GM21515 (cell line): ENCODE measurements around the gene MFF.
"Not testable (repeated sequence)": the region's sequence is repeated elsewhere in the genome, so short reads cannot be mapped to it uniquely, and the experiment has no call there.

Experiments used
- ATAC-seq: cut with Tn5 transposase; IDR thresholded peaks from one replicate; pipeline ENCODE4 v1.9.1; 2021; ENCODE audit not compliant: unreplicated experiment

The MFF gene

GRCh38 chr2:227376656-227377396 lies 51.8 kb downstream of the MFF start:
- ATAC-seq: no peak

- ATAC-seq: no peak
These were observed 52.7 kb downstream of the MFF start for GRCh38 chr2:227377467-227378351.

GRCh38 chr2:227378371-227378782 lies 53.3 kb downstream of the MFF start:
- no peak for ATAC-seq

DNA sequence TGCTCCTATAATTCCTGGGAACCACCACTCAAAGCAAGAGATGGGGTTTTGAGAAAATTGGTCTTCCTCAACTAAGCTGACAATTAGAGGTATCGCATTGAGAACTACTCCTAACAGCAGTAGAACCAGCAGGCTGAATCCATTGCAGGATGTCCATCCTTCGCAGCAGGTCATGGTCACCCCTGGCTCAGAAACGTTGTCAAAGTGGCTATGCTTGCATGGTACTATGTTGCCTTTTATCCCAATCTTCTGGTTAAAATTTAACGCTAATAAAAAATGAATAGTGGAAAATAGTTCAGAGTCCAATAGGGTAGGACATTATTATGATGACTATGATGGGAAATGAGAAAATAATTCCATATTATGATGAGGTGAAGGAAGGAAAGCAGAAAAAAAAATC lies 54.0 kb downstream of the MFF start, which contains the start of gene TM4SF20:
Gene TM4SF20, minus strand, starts transcription at position 212 of the 400 bp plus-strand sequence. Its CDS starts 38 bp downstream, at position 174.
- no peak for ATAC-seq

GRCh38 chr2:227382241-227382835 lies 57.3 kb downstream of the MFF start:
- not testable (repeated sequence) for ATAC-seq

DNA sequence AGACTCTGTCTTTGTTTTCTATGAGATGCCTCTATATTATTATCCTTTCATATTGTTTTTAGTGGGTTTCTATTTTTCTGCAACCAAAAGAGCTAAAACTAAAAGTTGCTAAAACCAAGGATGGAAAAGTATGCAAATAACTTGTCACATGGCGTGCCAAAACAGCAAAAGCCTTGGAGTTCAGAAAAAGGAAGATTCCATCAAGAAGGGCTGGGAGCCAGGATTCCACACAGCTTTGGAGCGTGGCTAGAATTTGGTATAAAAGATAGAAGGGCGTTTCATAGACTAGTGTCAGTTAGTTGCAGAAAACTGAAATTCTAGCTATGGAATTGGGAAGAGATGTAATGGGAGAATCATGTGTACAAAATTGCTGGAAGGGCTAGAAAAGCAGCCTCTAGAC lies 58.6 kb downstream of the MFF start:
- ATAC-seq: no peak

DNA sequence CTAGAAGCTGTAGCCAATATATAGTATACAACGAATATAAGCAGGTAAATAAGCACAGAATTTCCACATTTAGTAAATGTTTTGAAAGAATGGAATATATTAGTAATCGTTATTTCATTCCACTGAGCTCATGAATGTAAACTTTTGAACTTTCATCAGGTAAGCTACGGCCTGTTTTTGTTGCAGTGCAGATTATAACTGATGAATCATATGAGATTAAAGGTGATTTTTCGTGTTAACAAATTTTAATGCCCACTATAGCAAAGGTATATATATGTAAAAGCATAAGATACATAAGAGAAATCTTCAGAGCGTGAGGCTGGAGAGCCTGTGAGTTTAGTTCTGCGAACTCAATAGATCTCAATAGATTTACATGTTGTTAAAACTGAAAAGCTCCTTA lies 61.6 kb downstream of the MFF start:
- ATAC-seq: no peak

- ATAC-seq: not testable (repeated sequence)
These were observed 62.5 kb downstream of the MFF start, which contains the start of gene SCYGR1 for GRCh38 chr2:227387583-227387982. Gene SCYGR1 (minus strand): TSS chr2:227387949. CDS start chr2:227387949, 0 bp downstream.

GRCh38 chr2:227388537-227389011 lies 63.5 kb downstream of the MFF start:
- no peak for ATAC-seq

DNA sequence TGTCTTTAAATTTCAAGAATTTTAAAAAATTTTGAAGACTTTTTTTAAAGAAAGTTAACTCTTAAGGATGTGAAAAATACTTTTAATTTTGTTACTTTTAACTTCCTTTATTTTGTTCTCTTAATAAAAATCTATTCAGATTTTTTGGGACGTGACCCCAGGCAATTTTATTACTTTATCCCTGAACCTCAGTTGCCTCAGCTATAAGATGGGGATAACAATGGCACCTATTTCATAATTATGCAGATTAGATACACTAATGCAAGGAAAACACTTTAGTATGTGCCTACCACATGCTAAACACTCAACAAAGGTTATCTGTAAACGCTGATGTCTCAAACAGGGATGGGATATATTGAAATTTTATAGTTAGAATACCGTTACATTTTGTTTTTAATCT lies 64.2 kb downstream of the MFF start:
- no peak for ATAC-seq

DNA sequence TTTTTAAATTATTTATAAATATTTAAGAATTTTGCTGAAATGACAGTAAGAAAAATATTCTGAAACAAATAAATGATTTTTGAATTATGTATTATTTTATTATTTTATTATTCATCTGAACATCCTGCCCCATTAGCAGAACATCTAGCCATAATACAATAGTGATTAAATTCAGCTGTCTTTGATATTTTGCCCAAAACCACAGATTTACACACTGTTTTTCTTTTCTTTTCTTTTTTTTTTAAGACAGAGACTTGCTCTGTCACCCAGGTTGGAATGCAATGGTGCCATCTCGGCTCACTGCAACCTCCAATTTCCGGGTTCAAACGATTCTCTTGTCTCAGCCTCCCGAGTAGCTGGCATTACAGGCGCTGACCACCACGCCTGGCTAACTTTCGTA lies 64.6 kb downstream of the MFF start:
- no peak for ATAC-seq

DNA sequence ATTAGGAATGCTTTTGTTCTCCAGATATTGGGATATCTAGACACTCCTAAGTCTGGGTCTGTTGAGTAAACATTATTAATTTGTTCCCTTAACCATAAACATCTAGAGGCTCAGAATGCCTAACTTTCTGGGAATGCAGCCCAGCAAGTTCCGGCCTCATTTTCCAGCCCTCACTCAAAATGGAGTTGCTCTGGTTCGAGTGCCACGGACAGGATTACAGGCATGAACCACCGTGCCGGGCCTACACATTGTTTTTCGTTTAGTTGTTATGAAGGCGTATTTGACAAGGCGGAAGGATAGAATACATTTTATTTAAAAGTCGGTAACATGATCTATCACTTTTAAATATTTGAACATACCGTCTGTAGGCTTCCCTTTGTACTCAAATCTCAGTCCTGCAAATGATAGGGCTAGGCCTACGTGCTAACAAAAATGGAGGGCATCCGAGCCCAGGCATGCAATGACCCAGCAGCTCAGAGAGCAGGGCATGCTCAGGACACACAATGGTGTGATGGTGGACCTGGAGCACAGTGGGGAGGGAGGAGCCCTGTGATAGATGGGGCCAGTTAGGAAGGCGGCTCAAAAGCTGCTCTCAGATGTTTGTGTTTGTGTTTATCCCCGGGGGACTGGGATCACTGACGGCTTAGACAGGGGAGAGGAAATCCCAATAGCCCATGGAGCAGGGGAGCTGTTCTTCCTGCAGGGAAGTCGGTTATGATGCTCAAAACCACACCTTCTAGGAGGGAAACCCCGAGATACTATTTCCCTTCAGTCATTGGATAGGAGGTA lies 65.6 kb downstream of the MFF start:
- no peak for ATAC-seq

GRCh38 chr2:227394401-227394800 lies 69.3 kb downstream of the MFF start:
- ATAC-seq: no peak

DNA sequence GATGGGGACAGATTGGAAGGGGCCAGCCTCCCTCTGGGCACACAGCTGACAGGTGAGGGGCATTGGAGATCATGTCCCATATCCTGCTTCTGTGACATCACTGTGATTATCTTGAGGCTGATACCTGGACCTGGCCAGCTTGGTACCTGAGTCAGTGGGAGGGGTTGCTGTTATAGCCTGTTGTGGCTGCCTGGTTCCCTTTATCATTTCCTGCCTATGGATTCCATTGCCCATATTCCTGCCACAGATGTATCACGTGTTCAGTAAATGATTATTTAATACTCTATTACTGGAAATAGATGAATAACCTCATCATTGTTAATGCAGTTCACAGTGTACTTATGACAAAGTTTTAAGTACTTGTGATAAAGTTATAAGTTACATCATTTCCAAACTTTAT lies 70.5 kb downstream of the MFF start:
- no peak for ATAC-seq

GRCh38 chr2:227397562-227397961 lies 72.5 kb downstream of the MFF start:
- ATAC-seq: no peak

DNA sequence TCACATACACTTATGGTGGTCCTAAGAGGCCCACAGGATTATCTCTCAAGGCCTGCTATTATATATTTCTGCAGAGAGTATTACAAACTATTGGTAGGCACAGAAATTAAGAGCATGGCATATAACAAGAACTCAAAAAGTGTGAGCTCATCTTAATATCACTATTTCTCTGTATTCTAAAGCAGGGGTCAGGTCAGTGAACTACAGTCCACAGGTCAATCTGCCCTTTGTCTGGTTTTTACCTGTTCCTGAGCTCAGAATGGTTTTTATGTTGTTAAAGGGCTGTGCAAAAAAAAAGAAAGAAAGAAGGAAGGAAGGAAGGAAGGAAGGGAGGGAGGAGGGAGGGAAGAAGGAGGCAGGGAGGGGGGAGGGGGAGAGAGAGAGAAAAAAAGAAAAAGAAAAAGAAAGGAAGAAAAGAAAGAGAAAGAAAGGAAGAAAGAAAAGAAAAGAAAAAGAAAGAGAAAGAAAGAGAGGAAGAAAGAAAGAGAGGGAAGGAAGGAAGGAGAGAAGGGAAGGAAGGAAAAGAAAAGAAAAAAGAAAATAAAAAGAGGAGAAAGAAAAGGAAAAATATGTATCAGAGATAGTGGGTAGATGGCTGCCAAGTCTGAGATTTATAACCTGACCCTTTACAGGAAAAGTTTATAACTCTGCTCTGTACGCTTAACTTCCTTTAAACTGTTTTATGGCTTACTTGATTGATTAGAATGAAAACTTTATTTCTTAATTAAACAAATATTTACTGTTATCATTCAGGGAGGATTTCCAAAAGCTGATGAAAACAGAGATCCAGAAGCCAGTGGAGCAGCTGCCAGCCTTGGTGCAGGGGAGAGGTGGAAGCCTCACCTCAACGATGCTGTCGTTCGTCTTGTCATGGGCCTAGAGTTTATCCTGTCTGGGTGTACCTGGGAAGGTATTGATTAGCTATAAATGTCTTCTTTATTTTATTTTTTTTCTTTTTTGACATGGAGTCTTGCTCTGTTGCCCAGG lies 73.9 kb downstream of the MFF start:
- no peak for ATAC-seq

DNA sequence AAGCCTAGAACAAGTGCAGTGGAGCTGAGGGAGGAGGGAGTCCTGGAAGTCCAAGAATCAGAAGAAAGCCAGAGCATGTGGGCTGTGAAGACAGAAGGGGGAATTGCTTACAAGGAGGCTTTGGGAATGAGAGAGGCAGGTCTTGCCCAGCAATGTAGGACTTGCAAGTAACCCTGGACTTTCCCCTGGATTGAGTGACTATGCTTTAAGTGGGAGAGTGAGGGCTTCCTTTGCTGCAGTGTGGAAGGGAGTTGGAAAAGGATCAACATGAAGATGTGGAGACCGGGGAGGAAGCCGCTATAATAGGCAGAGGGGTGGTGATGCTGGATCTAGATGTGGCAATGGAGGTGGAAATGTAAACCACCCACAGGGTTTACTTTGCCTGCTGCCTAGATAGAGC lies 76.5 kb downstream of the MFF start:
- ATAC-seq: no peak

DNA sequence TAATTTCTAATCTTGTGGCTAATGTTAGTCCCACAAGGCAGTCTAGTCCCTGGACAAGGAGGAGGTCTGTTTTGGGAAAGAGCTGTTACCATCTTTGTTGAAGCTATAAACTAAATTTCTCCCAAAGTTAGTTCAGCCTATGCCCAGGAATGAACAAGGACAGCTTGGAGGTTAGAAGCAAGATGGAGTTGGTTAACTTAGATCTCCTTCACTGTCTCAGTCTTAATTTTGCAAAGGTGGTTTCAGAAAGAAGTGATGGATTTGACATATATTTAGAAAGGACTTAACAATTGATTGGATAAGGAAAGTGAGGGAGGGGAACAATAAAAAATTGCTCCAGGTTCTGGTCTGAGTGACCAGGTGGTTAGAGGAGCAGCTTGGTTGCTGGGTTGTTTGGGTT lies 77.3 kb downstream of the MFF start:
- ATAC-seq: no peak

GRCh38 chr2:227402959-227403358 lies 77.9 kb downstream of the MFF start:
- no peak for ATAC-seq
